ENCODE data around the gene C4orf17.
A peak's percentile ranks its signal among the peaks of the same experiment; 100 is the strongest.
"Not testable (repeated sequence)": the region's sequence is repeated elsewhere in the genome, so short reads cannot be mapped to it uniquely, and the experiment has no call there.

Gene C4orf17

GRCh38 chr4:99510721-99511120, at the start of gene C4orf17:
TSS of gene C4orf17 (plus strand) at chr4:99511021. CDS start at chr4:99513082, 2,061 bp downstream.
- no peak for DNase-seq (ENCODE audit: low spot score)

- no peak for DNase-seq (ENCODE audit: low spot score)
These were observed 49.0 kb upstream of the C4orf17 start for GRCh38 chr4:99461623-99462401.

- DNase-seq (ENCODE audit: low spot score): peak; percentile 63
These were observed 47.9 kb upstream of the C4orf17 start for GRCh38 chr4:99462875-99463464.

GRCh38 chr4:99463566-99463965, 47.3 kb upstream of the C4orf17 start:
- DNase-seq (ENCODE audit: low spot score): no peak

- peak; percentile 3 for DNase-seq (ENCODE audit: low spot score)
These were observed 42.9 kb upstream of the C4orf17 start for GRCh38 chr4:99467887-99468286.

- no peak for DNase-seq (ENCODE audit: low spot score)
These were observed 41.9 kb upstream of the C4orf17 start for GRCh38 chr4:99468889-99469288.

GRCh38 chr4:99471349-99471748, 39.5 kb upstream of the C4orf17 start:
- no peak for DNase-seq (ENCODE audit: low spot score)

GRCh38 chr4:99471896-99472295, 38.9 kb upstream of the C4orf17 start:
- DNase-seq (ENCODE audit: low spot score): no peak

GRCh38 chr4:99473131-99473530, 37.7 kb upstream of the C4orf17 start:
- DNase-seq (ENCODE audit: low spot score): no peak

GRCh38 chr4:99483636-99484035, 27.2 kb upstream of the C4orf17 start:
- no peak for DNase-seq (ENCODE audit: low spot score)

- no peak for DNase-seq (ENCODE audit: low spot score)
These were observed 25.6 kb upstream of the C4orf17 start for GRCh38 chr4:99485212-99485611.

- not testable (repeated sequence) for DNase-seq (ENCODE audit: low spot score)
These were observed 24.2 kb upstream of the C4orf17 start for GRCh38 chr4:99486648-99487047.

GRCh38 chr4:99490286-99490685, 20.5 kb upstream of the C4orf17 start:
- DNase-seq (ENCODE audit: low spot score): no peak

- DNase-seq (ENCODE audit: low spot score): no peak
These were observed 5.9 kb upstream of the C4orf17 start for GRCh38 chr4:99504804-99505502.

- DNase-seq (ENCODE audit: low spot score): no peak
These were observed 4.0 kb upstream of the C4orf17 start for GRCh38 chr4:99506781-99507180.

GRCh38 chr4:99507349-99507748, 3.5 kb upstream of the C4orf17 start:
- DNase-seq (ENCODE audit: low spot score): no peak

- no peak for DNase-seq (ENCODE audit: low spot score)
These were observed 3.1 kb upstream of the C4orf17 start for GRCh38 chr4:99507762-99508161.

GRCh38 chr4:99518601-99519295, 7.9 kb downstream of the C4orf17 start:
- DNase-seq (ENCODE audit: low spot score): no peak

GRCh38 chr4:99529228-99529627, 18.4 kb downstream of the C4orf17 start:
- DNase-seq (ENCODE audit: low spot score): no peak

- no peak for DNase-seq (ENCODE audit: low spot score)
These were observed 19.1 kb downstream of the C4orf17 start for GRCh38 chr4:99529956-99530355.

- not testable (repeated sequence) for DNase-seq (ENCODE audit: low spot score)
These were observed 23.9 kb downstream of the C4orf17 start for GRCh38 chr4:99534699-99535098.

- no peak for DNase-seq (ENCODE audit: low spot score)
These were observed 25.4 kb downstream of the C4orf17 start for GRCh38 chr4:99536271-99536670.

All from putamen (tissue), 1 donor.